Common myeloid progenitor, CD34-positive (primary cell): Measurements from ENCODE around the gene ABHD15. TPM values are rescaled to one million over a fixed set of nuclear protein-coding genes. Genes with fewer than 3 reads are reported as not detected.

ENCODE experiments used
- CTCF ChIA-PET: fragments of 350-600 bp; sonication (Branson Sonifier 250); formaldehyde crosslinking; loops from one replicate; lab custom pipeline; 2021; ENCODE audit warnings: antibody characterized with exemption; lab: Charles Lee
- POLR2A ChIA-PET: fragments of 350-600 bp; sonication (Branson Sonifier 250); formaldehyde crosslinking; loops from one replicate; lab custom pipeline; 2021; ENCODE audit warnings: antibody characterized with exemption; lab: Charles Lee
- DNase-seq, 3 donors: peaks; one replicate each; pipeline versions ENCODE4 v3.0.0 to v3.0.0-alpha.2; 2013
- H3K27ac ChIP-seq, 2 experiments: 1 replicate in 1 of 2; 2 replicates in 1 of 2; pipeline ENCODE4 v1.7.0; 2013; ENCODE audit warnings: inconsistent platforms in 2 of 2, low read length in 2 of 2, mild to moderate bottlenecking in 2 of 2, low read depth in 1 of 2, moderate library complexity in 1 of 2; ENCODE audit not compliant: severe bottlenecking in 2 of 2, insufficient read depth in 1 of 2, poor library complexity in 1 of 2
- H3K27me3 ChIP-seq, 5 experiments: replicated peaks in 2 of 5; 1 replicate in 3 of 5; 2 replicates in 2 of 5; pipeline versions ENCODE4 v1.6.1 to v1.7.0; 2013; ENCODE audit warnings: low read length in 4 of 5, mild to moderate bottlenecking in 2 of 5, moderate library complexity in 2 of 5, inconsistent platforms in 1 of 5; ENCODE audit not compliant: insufficient read depth in 5 of 5, control insufficient read depth in 4 of 5
- H3K36me3 ChIP-seq, 4 experiments: 1 replicate in 2 of 4; 2 replicates in 2 of 4; pipeline versions ENCODE4 v1.6.1 to v1.7.0; 2013; ENCODE audit warnings: low read length in 3 of 4, control low read depth in 1 of 4, mild to moderate bottlenecking in 1 of 4; ENCODE audit not compliant: control insufficient read depth in 4 of 4, insufficient read depth in 4 of 4
- H3K4me1 ChIP-seq, 4 experiments: 1 replicate in 3 of 4; 2 replicates in 1 of 4; pipeline versions ENCODE4 v1.6.1 to v1.7.1; 2013; ENCODE audit warnings: low read length in 3 of 4, mild to moderate bottlenecking in 3 of 4, control low read depth in 1 of 4, inconsistent platforms in 1 of 4, moderate library complexity in 1 of 4; ENCODE audit not compliant: control insufficient read depth in 4 of 4, insufficient read depth in 4 of 4; ENCODE audit errors: control extremely low read depth in 1 of 4
- H3K4me3 ChIP-seq, 7 experiments: 1 replicate in 4 of 7; 2 replicates in 3 of 7; pipeline versions ENCODE4 v1.5.1 to v1.7.0; 2013; ENCODE audit warnings: mild to moderate bottlenecking in 7 of 7, low read length in 6 of 7, moderate library complexity in 6 of 7, inconsistent platforms in 2 of 7, low read depth in 2 of 7, control low read depth in 1 of 7; ENCODE audit not compliant: insufficient read depth in 4 of 7, control insufficient read depth in 1 of 7; ENCODE audit errors: extremely low read depth in 1 of 7
- H3K9me3 ChIP-seq, 5 experiments: 1 replicate in 4 of 5; 2 replicates in 1 of 5; pipeline versions ENCODE4 v1.6.1 to v1.7.1; 2013; ENCODE audit warnings: low read length in 4 of 5, mild to moderate bottlenecking in 2 of 5, inconsistent platforms in 1 of 5, low read depth in 1 of 5, moderate library complexity in 1 of 5; ENCODE audit not compliant: control insufficient read depth in 4 of 5, insufficient read depth in 2 of 5; ENCODE audit errors: control extremely low read depth in 1 of 5
- WGBS: methylation state at CpG from one replicate; pipeline ENCODE4 v1.1.5; 2013; ENCODE audit not compliant: insufficient coverage; 5-methylcytosine and 5-hydroxymethylcytosine counted together
- polyA plus RNA-seq: library from polyadenylated mRNA; unstranded; fragments of 120-200 nt; gene quantifications from one replicate; pipeline ENCODE4 v1.2.1, GENCODE V29; 2013

ABHD15 gene, protein sequence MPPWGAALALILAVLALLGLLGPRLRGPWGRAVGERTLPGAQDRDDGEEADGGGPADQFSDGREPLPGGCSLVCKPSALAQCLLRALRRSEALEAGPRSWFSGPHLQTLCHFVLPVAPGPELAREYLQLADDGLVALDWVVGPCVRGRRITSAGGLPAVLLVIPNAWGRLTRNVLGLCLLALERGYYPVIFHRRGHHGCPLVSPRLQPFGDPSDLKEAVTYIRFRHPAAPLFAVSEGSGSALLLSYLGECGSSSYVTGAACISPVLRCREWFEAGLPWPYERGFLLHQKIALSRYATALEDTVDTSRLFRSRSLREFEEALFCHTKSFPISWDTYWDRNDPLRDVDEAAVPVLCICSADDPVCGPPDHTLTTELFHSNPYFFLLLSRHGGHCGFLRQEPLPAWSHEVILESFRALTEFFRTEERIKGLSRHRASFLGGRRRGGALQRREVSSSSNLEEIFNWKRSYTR
- polyA plus RNA-seq: 9.5 TPM

DNA sequence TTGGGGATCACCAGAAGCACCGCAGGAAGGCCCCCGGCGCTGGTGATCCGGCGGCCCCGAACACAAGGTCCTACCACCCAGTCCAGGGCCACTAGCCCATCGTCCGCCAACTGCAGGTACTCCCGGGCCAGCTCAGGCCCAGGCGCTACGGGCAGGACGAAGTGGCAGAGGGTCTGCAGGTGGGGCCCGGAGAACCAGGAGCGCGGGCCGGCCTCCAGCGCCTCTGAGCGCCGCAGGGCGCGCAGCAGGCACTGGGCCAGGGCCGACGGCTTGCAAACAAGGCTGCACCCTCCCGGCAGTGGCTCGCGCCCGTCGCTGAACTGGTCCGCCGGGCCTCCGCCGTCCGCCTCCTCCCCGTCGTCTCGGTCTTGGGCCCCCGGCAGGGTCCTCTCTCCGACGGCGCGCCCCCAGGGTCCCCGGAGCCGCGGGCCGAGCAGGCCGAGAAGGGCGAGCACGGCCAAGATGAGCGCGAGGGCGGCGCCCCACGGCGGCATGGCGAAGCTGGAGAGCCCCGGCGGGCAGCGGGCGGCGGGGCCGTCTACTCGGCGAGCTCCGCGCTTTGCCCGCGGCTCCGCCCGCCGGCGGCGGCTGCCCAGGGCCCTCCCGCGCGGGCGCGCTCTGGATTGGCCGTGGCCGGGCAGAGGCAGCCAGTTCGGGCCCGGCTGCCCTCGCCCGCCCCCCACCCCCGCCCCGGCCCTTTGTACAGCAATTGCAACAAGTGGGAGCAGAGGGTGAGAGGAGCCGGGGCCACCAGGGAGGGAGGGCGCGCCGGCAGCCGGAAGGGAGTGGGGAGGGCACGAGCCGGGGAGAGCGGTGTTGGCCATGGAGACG lies at the start of gene ABHD15:
Gene ABHD15, minus strand, starts transcription at position 565 of the 831 bp plus-strand sequence. Its CDS starts 71 bp downstream, at position 494.
- CTCF ChIA-PET: interaction anchor here (0.6 to 4.0 kb wide), 12 partner anchors 9 to 68 kb away, joined by 3 to 10 read pairs (median 3); no protein-coding TSS in a partner anchor
- peak; percentile 58 to 81 (median 74) for DNase-seq
- Histone ChIP-seq H3K27ac (peak within 1 kb of the TSS; percentile 25), H3K4me3 (peak within 1 kb of the TSS; percentile 45 to 91 (median 77)), H3K27me3 (no peaks in the 10 kb centered on the region), H3K9me3 (no peaks in the 10 kb centered on the region), H3K36me3 (peaks cover 0 to 20% (median 3%) of the 10 kb centered on the region in 4 experiments), H3K4me1 (peaks cover 7 to 62% (median 57%) of the 10 kb centered on the region in 4 experiments)
- POLR2A ChIA-PET: interaction anchor here (0.6 to 1.3 kb wide), 2 partner anchors 26 to 297 kb away, joined by 3 read pairs; partner anchors contain the start of gene ANKRD13B
- WGBS: under 1% methylated on average over 80 of the region's 94 CpGs

DNA sequence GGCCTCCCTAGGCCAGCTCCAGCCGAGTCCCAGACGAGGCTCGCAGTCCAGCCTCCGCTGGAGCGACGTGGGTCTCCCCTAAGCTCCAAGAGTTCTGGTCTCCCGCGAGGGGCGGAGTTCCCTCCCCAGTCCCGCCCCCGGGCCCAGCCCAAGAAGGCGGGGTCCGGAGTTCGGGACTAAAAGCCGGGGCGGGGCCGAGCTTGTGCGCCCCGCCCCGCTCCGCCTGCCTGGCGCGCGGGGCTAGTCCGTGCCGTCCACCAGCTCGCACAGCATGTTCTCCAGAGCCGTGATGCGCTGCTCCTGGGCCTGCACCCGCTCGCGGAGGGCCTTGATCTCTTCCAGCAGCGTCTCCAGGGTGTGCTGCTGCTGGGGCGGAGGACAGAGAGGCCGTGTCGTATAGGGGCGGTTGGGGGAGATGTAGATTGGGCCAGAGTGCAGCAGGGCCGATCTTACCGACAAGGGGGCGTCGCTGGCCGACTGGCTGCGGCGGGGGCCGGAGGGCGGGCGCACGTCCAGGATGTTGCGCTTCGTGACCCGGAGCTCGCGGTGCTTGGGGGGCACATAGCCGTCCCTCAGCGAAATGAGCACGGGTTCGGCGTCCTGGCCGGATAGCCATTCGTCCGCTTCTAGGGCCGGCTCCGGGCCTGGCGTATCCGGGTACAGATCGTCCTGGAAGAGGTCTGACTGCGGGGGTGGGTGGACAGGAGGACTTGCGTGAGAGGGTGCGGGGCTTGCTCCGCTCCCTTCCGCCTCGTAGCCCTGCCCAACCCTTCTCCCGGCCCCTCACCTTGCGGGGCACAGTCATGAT lies 48.9 kb upstream of the ABHD15 start:
- H3K4me3 ChIP-seq: peak overlapping the region; percentile 41 to 82 (median 63)
- ChIA-PET POLR2A (interaction anchor here (0.6 kb wide), 2 partner anchors 26 to 35 kb away, joined by 3 read pairs; no protein-coding TSS in a partner anchor), CTCF (interaction anchor here (0.8 to 7.8 kb wide), 12 partner anchors 9 to 315 kb away, joined by 3 to 179 read pairs (median 15); partner anchors contain the start of genes ANKRD13B and SSH2)
- no peaks in the 10 kb centered on the region for H3K9me3 ChIP-seq
- peaks cover 0 to 32% (median 17%) of the 10 kb centered on the region in 5 experiments for H3K27me3 ChIP-seq
- peaks cover 2 to 62% (median 56%) of the 10 kb centered on the region in 4 experiments for H3K4me1 ChIP-seq
- WGBS: 1% methylated on average over 54 of the region's 74 CpGs
- peak; percentile 75 to 83 (median 81) for DNase-seq
- H3K27ac ChIP-seq: no peak overlapping the region
- no peaks in the 10 kb centered on the region for H3K36me3 ChIP-seq

DNA sequence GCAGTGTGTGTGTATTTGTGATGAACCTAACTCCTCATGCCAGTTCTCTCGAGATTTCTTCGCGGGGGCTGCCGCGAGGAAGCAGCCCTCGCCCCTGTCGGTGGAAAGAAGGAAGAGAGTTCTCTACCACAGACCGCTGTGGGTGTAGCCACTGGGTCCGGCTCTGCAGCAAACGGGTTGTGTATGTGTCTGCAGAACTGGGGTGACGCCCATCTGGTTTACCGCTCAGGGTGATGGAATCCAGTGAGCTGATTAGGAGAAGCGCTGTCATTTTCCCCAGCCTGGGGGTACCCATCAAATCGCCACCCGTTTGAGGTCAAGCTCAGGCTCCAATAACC lies 48.2 kb upstream of the ABHD15 start:
- H3K36me3 ChIP-seq: no peaks in the 10 kb centered on the region
- peaks cover 2 to 62% (median 56%) of the 10 kb centered on the region in 4 experiments for H3K4me1 ChIP-seq
- 1% methylated on average over 15 of the region's 15 CpGs for WGBS
- CTCF ChIA-PET: interaction anchor here (0.8 to 7.8 kb wide), 10 partner anchors 9 to 165 kb away, joined by 3 to 179 read pairs (median 8); partner anchors contain the start of gene ANKRD13B
- H3K27me3 ChIP-seq: peaks cover 0 to 32% (median 12%) of the 10 kb centered on the region in 5 experiments
- POLR2A ChIA-PET: interaction anchor here (0.6 kb wide), 1 partner anchor 34 kb away, joined by 3 read pairs; no protein-coding TSS in a partner anchor
- peak overlapping the region; percentile 41 to 82 (median 63) for H3K4me3 ChIP-seq
- H3K27ac ChIP-seq: no peak overlapping the region
- no peaks in the 10 kb centered on the region for H3K9me3 ChIP-seq
- peak; percentile 78 to 90 (median 86) for DNase-seq

DNA sequence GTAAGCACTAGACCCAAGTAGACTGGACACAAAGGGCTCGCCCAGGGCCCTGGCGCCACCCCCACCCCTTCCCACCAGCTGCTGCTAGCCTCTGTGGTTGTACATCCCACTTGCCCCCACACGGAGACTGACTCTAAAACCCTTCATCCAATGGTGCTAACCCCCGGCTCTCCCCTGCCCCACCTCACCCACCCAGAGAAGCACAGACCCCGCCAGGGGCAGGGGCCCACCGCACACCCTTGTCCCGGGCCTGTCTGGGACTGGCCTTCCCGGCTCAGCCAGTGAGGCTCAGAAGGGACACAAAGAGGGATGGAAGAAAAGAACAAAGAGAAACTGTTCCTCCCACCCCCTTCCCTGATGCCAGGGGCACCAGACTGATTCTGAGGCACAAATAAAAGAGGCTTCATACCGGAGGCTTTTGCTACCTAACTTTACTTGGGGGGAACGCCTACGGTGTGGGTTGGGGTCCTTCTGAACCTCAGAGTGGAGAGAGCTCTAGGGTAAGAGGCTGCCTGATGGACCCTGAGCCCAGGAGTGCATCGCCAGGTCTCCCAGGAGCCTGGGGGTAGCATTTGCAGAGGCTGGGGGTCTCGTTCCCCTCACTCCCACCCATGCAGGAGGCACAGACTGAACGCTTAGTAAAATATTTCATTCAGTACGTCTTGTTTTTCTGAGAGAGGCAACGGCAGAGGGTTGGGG lies 47.7 kb upstream of the ABHD15 start:
- ChIA-PET POLR2A (interaction anchor here (0.6 kb wide), 1 partner anchor 78 kb away, joined by 3 read pairs; no protein-coding TSS in a partner anchor), CTCF (interaction anchor here (0.9 to 7.8 kb wide), 8 partner anchors 9 to 165 kb away, joined by 3 to 179 read pairs (median 15); partner anchors contain the start of gene ANKRD13B)
- H3K9me3 ChIP-seq: no peaks in the 10 kb centered on the region
- peaks cover 0 to 31% (median 8%) of the 10 kb centered on the region in 5 experiments for H3K27me3 ChIP-seq
- H3K4me1 ChIP-seq: peaks cover 2 to 62% (median 56%) of the 10 kb centered on the region in 4 experiments
- WGBS: 64% methylated on average over 10 of the region's 16 CpGs
- peak overlapping the region in 5 of 7 experiments; percentile 50 to 82 (median 65) for H3K4me3 ChIP-seq
- H3K27ac ChIP-seq: no peak overlapping the region
- DNase-seq: no peak
- H3K36me3 ChIP-seq: peaks cover 0 to under 1% (median 0%) of the 10 kb centered on the region in 4 experiments

DNA sequence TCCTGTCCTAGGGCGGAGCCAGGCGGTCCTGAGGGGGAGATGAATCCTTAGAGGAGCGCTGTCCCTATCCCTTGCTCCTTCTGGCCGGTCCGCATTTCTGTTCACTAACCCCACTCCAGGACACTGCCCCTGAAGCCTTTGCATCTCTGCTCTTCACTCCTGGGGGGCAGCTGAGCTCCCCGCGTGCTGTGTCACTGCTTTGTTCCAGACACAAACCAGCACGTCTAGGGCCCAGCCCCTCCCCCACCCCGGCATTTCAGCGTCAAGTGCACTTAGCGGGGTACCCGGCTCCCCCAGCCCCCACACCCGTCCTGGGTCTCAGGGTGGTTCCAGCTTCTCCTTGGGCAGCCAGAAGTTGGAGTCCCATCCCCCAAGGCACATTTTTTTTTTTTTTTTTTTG lies 47.0 kb upstream of the ABHD15 start:
- H3K9me3 ChIP-seq: no peaks in the 10 kb centered on the region
- H3K36me3 ChIP-seq: peaks cover 0 to 4% (median 0%) of the 10 kb centered on the region in 4 experiments
- H3K27ac ChIP-seq: no peak overlapping the region
- peak overlapping the region in 5 of 7 experiments; percentile 25 to 72 (median 48) for H3K4me3 ChIP-seq
- 17% methylated on average over 8 of the region's 13 CpGs for WGBS
- POLR2A ChIA-PET: interaction anchor here (0.6 to 1.2 kb wide), 2 partner anchors 22 to 717 kb away, joined by 3 to 6 read pairs; no protein-coding TSS in a partner anchor
- peaks cover 2 to 58% (median 56%) of the 10 kb centered on the region in 4 experiments for H3K4me1 ChIP-seq
- CTCF ChIA-PET: interaction anchor here (0.6 to 7.8 kb wide), 7 partner anchors 8 to 178 kb away, joined by 3 to 179 read pairs (median 11); partner anchors contain the start of gene ANKRD13B
- peaks cover 0 to 25% (median 8%) of the 10 kb centered on the region in 5 experiments for H3K27me3 ChIP-seq
- no peak for DNase-seq
